Measurements from ENCODE around the gene CPXM2.

The CPXM2 gene

GRCh38 chr10:123865880-123866279 is 25.7 kb downstream of the CPXM2 start:
- Histone ChIP-seq H3K9me3 (ENCODE audit: low read length) (no peaks in the 10 kb centered on the region), H3K27ac (ENCODE audit: low read depth, low read length) (peak overlapping the region; percentile 94), H3K27me3 (ENCODE audit: control insufficient read depth in 1 of 2, insufficient read depth in 2 of 2, low read length in 2 of 2) (no peaks in the 10 kb centered on the region), H3K36me3 (ENCODE audit: insufficient read depth, low read length) (peaks cover 10% of the 10 kb centered on the region), H3K9ac (ENCODE audit: low read length) (peak overlapping the region; percentile 47), H3K4me3 (ENCODE audit: low read depth in 1 of 2, low read length in 2 of 2) (no peak overlapping the region), H3K4me1 (ENCODE audit: insufficient read depth, low read length) (peaks cover 92% of the 10 kb centered on the region)

DNA sequence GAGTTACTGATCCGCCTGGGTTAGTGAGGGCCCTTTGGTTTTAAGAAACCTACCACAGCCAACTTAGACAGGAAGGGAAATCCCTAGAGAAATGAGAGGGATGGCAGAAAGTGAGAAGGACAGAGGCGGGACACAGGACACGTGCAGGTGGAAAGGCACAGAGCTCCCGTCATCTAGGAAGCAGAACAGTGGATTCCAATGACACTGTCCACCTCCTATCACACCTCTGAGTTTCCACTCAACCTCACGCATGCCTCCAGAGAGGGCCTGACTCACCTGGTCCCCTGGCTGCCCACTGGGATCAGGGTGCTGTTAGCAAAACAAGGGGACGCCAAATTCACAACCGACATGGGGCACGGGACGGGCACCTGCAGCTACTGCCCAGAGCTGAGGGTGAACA is 26.3 kb downstream of the CPXM2 start:
- peak overlapping the region; percentile 47 for H3K9ac ChIP-seq (ENCODE audit: low read length)
- H3K9me3 ChIP-seq (ENCODE audit: low read length): no peaks in the 10 kb centered on the region
- peak overlapping the region; percentile 94 for H3K27ac ChIP-seq (ENCODE audit: low read depth, low read length)
- no peaks in the 10 kb centered on the region for H3K27me3 ChIP-seq (ENCODE audit: control insufficient read depth in 1 of 2, insufficient read depth in 2 of 2, low read length in 2 of 2)
- H3K36me3 ChIP-seq (ENCODE audit: insufficient read depth, low read length): peaks cover 13% of the 10 kb centered on the region
- H3K4me3 ChIP-seq (ENCODE audit: low read depth in 1 of 2, low read length in 2 of 2): no peak overlapping the region
- peaks cover 91% of the 10 kb centered on the region for H3K4me1 ChIP-seq (ENCODE audit: insufficient read depth, low read length)

DNA sequence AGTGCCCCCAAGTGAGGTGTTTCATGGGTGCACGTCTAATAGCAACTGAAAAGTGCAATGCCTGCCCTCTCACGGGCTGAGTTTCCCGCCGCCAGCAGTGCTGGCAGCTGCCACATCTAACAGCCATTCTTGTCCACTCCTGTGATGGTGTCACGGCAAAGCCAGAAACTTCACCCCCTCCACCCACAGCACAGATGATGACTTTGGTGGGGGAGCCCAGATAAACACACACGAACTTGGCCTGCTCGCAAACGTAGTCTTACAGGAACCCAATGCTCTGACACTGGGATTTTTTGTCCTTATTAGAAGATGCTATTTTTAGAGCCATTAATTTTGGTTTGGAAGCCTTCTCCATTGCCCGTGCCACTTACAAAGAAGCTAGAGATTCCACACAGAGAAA is 26.7 kb downstream of the CPXM2 start:
- no peaks in the 10 kb centered on the region for H3K9me3 ChIP-seq (ENCODE audit: low read length)
- peak overlapping the region; percentile 47 for H3K9ac ChIP-seq (ENCODE audit: low read length)
- peaks cover 15% of the 10 kb centered on the region for H3K36me3 ChIP-seq (ENCODE audit: insufficient read depth, low read length)
- no peaks in the 10 kb centered on the region for H3K27me3 ChIP-seq (ENCODE audit: control insufficient read depth in 1 of 2, insufficient read depth in 2 of 2, low read length in 2 of 2)
- H3K4me3 ChIP-seq (ENCODE audit: low read depth in 1 of 2, low read length in 2 of 2): no peak overlapping the region
- peaks cover 92% of the 10 kb centered on the region for H3K4me1 ChIP-seq (ENCODE audit: insufficient read depth, low read length)
- H3K27ac ChIP-seq (ENCODE audit: low read depth, low read length): peak overlapping the region; percentile 94

GRCh38 chr10:123863721-123864482 is 27.7 kb downstream of the CPXM2 start:
- Histone ChIP-seq H3K9me3 (ENCODE audit: low read length) (no peaks in the 10 kb centered on the region), H3K27me3 (ENCODE audit: control insufficient read depth in 1 of 2, insufficient read depth in 2 of 2, low read length in 2 of 2) (no peaks in the 10 kb centered on the region), H3K9ac (ENCODE audit: low read length) (no peak overlapping the region), H3K36me3 (ENCODE audit: insufficient read depth, low read length) (peaks cover 15% of the 10 kb centered on the region), H3K4me3 (ENCODE audit: low read depth in 1 of 2, low read length in 2 of 2) (no peak overlapping the region), H3K4me1 (ENCODE audit: insufficient read depth, low read length) (peaks cover 92% of the 10 kb centered on the region), H3K27ac (ENCODE audit: low read depth, low read length) (peak overlapping the region; percentile 94)

DNA sequence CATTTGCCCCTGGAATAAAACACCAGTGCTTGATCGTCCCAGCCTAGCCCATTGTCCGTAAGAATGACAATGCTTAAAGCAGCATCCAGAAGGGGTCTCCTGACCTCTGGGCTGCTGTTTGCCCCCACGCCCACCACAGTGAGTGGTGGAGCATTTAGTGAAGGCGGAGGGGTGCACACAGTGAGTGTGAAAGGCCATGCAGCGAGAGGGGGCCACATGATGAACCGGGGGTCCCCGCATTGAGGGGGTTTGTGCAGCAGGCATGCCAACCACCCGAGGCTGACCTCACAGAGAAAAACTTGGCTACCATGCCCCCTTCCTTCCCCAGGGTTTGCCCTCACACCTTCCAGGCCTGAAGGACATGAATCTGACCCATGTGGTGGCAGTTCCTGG is 28.4 kb downstream of the CPXM2 start:
- peaks cover 15% of the 10 kb centered on the region for H3K36me3 ChIP-seq (ENCODE audit: insufficient read depth, low read length)
- no peak overlapping the region for H3K9ac ChIP-seq (ENCODE audit: low read length)
- H3K4me1 ChIP-seq (ENCODE audit: insufficient read depth, low read length): peaks cover 92% of the 10 kb centered on the region
- peak overlapping the region; percentile 94 for H3K27ac ChIP-seq (ENCODE audit: low read depth, low read length)
- no peak overlapping the region for H3K4me3 ChIP-seq (ENCODE audit: low read depth in 1 of 2, low read length in 2 of 2)
- H3K9me3 ChIP-seq (ENCODE audit: low read length): no peaks in the 10 kb centered on the region
- H3K27me3 ChIP-seq (ENCODE audit: control insufficient read depth in 1 of 2, insufficient read depth in 2 of 2, low read length in 2 of 2): no peaks in the 10 kb centered on the region

DNA sequence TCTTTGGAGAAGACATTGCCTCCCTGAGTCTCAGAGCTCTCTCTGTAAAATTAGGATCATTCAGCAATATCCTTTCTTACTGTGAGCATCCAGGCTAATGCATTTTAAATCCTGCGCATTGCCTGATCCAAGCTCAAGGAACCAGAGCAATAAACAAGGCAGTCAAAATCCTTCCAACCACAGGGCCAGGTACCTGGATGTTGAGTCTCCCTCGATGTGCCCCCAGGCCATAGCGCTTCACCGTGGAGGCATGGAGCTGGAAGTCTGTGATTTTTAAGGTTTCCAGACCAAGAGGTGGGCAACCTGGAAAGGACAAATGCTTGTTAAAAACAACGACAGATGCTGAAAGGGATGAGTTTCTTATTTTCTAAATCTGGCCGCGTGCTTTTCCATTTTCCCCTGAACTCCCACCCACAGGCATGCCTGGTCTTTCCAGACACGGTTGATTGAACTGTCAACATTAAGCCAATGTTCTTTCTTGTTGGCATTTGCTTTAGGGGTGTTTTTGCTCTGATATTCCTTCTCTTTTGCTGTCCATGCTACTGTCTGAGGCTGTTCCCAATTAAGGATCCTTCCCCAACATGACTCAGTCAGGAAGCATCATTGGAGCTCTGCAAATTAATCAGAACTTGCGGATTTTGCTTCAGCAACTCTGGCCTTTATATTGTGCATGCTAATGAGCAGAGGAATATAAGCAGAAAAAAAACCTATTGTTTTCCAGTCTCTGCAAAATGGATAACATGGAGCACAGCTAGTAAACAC is 29.0 kb downstream of the CPXM2 start:
- no peaks in the 10 kb centered on the region for H3K9me3 ChIP-seq (ENCODE audit: low read length)
- no peaks in the 10 kb centered on the region for H3K27me3 ChIP-seq (ENCODE audit: control insufficient read depth in 1 of 2, insufficient read depth in 2 of 2, low read length in 2 of 2)
- peaks cover 88% of the 10 kb centered on the region for H3K4me1 ChIP-seq (ENCODE audit: insufficient read depth, low read length)
- H3K9ac ChIP-seq (ENCODE audit: low read length): no peak overlapping the region
- H3K4me3 ChIP-seq (ENCODE audit: low read depth in 1 of 2, low read length in 2 of 2): no peak overlapping the region
- H3K36me3 ChIP-seq (ENCODE audit: insufficient read depth, low read length): peaks cover 15% of the 10 kb centered on the region
- peak overlapping the region; percentile 94 for H3K27ac ChIP-seq (ENCODE audit: low read depth, low read length)

DNA sequence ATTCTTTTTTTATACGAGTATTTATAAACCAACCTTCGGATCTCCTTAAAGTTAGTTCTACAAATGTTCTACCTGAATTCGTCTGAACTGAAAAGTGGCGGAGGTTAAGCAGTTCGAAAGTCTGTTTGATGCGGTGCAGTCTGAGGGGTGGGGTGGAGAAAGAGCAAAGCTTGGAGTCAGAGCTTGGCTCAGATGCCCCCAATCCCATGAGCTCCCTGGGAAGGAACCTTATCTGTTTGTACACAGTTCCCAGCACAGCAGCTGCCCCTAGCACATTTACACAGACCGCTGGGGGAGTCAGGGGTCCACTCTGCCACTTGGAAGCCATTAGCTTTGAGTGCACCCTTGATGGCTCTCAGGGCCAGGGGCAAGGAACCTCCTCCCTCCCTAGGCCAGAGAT is 30.8 kb downstream of the CPXM2 start:
- Histone ChIP-seq H3K36me3 (ENCODE audit: insufficient read depth, low read length) (peaks cover 15% of the 10 kb centered on the region), H3K4me3 (ENCODE audit: low read depth in 1 of 2, low read length in 2 of 2) (no peak overlapping the region), H3K27me3 (ENCODE audit: control insufficient read depth in 1 of 2, insufficient read depth in 2 of 2, low read length in 2 of 2) (no peaks in the 10 kb centered on the region), H3K9ac (ENCODE audit: low read length) (no peak overlapping the region), H3K27ac (ENCODE audit: low read depth, low read length) (peak overlapping the region; percentile 52), H3K9me3 (ENCODE audit: low read length) (no peaks in the 10 kb centered on the region), H3K4me1 (ENCODE audit: insufficient read depth, low read length) (peaks cover 80% of the 10 kb centered on the region)

- peaks cover 15% of the 10 kb centered on the region for H3K36me3 ChIP-seq (ENCODE audit: insufficient read depth, low read length)
- H3K27ac ChIP-seq (ENCODE audit: low read depth, low read length): peak overlapping the region; percentile 62
- H3K27me3 ChIP-seq (ENCODE audit: control insufficient read depth in 1 of 2, insufficient read depth in 2 of 2, low read length in 2 of 2): no peaks in the 10 kb centered on the region
- H3K4me3 ChIP-seq (ENCODE audit: low read depth in 1 of 2, low read length in 2 of 2): no peak overlapping the region
- no peak overlapping the region for H3K9ac ChIP-seq (ENCODE audit: low read length)
- H3K9me3 ChIP-seq (ENCODE audit: low read length): no peaks in the 10 kb centered on the region
- peaks cover 80% of the 10 kb centered on the region for H3K4me1 ChIP-seq (ENCODE audit: insufficient read depth, low read length)
Measured at GRCh38 chr10:123860209-123860608, 31.4 kb downstream of the CPXM2 start.

DNA sequence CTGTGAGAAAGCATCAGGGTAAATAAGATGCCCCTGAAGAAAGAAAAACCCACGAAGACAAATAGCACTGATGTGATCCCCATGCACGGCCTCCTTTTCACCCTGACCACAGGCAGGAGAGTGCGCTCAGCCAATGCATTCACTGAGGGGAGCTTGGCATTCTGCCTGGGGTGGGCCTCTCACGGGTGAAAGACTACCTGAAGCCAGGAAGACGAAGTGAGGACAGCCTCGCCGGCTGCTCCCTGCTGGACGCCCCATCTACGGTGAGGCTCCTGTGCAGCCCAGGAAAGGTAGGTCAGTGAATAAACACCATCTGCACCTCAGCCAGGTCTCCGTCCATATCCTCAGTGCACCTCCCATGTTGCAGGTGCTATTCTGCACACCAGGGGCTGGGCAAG is 32.0 kb downstream of the CPXM2 start:
- Histone ChIP-seq H3K4me1 (ENCODE audit: insufficient read depth, low read length) (peaks cover 78% of the 10 kb centered on the region), H3K27ac (ENCODE audit: low read depth, low read length) (peak overlapping the region; percentile 62)

DNA sequence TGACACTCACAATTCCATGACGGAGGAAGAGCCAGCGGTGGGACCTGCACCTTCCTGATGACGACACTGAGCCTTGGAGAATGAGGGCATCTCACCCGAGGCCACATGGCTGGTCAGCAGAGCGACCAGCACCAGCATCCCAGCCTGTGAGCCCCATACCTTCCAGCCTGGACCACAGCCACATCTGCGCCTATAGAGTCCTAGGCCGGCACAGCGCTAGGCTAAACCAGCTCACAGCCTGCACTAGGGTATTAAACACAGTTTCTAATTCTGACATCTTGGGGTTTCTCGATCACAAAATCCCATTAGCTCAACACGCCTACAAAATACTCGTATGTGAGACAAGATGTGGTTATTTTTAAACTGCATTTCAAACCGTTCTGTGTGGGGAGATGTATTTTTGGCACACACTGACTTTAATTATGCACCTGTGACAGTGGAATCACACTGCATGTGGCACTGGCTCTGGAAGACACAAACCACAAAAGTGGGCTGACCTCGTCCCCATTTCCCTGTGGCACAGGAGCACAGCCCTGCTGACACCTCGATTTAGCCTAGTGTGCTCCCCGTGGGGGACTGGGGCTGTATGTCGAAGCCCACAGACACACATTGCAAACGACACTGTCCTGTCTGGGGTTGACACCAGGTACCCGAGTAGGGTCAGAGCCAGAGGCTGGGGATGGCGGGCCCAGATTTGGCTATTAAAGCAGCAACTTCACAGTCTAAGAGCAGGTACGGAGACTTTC is 32.5 kb downstream of the CPXM2 start:
- Histone ChIP-seq H3K36me3 (ENCODE audit: insufficient read depth, low read length) (peaks cover 15% of the 10 kb centered on the region), H3K9ac (ENCODE audit: low read length) (no peak overlapping the region), H3K4me3 (ENCODE audit: low read depth in 1 of 2, low read length in 2 of 2) (no peak overlapping the region), H3K27me3 (ENCODE audit: control insufficient read depth in 1 of 2, insufficient read depth in 2 of 2, low read length in 2 of 2) (no peaks in the 10 kb centered on the region), H3K9me3 (ENCODE audit: low read length) (no peaks in the 10 kb centered on the region), H3K4me1 (ENCODE audit: insufficient read depth, low read length) (peaks cover 72% of the 10 kb centered on the region), H3K27ac (ENCODE audit: low read depth, low read length) (peak overlapping the region; percentile 62)

More for the DNA sequence above, 32.0 kb downstream of the CPXM2 start:
- H3K36me3 ChIP-seq (ENCODE audit: insufficient read depth, low read length): peaks cover 15% of the 10 kb centered on the region
- no peaks in the 10 kb centered on the region for H3K27me3 ChIP-seq (ENCODE audit: control insufficient read depth in 1 of 2, insufficient read depth in 2 of 2, low read length in 2 of 2)
- H3K9me3 ChIP-seq (ENCODE audit: low read length): no peaks in the 10 kb centered on the region
- H3K4me3 ChIP-seq (ENCODE audit: low read depth in 1 of 2, low read length in 2 of 2): no peak overlapping the region
- H3K9ac ChIP-seq (ENCODE audit: low read length): no peak overlapping the region

DNA sequence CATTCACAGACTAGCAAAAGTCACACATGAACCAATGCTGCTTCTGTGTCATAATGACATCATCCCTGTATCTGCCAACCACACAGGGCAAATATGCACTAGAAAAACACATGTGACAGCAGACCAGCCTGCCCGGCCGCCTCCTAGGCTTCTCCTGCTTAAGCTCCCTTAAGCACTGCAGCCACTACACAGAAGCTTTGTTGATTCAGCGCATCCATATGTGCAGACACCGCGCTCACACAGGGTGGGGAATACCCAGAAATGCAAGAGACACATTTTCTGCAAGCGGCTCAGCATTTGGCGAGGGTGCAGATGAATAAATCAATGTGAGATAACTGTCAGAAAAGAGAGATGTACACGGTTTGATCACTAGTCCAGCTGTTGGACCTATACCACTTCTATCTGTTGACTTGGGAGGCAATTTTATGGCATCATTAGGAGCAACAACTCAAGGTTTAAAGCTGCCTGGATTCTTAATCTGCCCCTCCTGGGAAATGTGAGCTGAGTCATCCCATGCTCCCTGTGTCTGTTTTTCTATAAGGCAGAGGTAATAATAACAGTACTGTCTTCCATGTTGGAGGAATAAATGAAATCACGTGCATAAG is 33.4 kb downstream of the CPXM2 start:
- H3K27ac ChIP-seq (ENCODE audit: low read depth, low read length): peak overlapping the region; percentile 62
- no peak overlapping the region for H3K4me3 ChIP-seq (ENCODE audit: low read depth in 1 of 2, low read length in 2 of 2)
- H3K9ac ChIP-seq (ENCODE audit: low read length): no peak overlapping the region
- H3K9me3 ChIP-seq (ENCODE audit: low read length): no peaks in the 10 kb centered on the region
- H3K36me3 ChIP-seq (ENCODE audit: insufficient read depth, low read length): peaks cover 15% of the 10 kb centered on the region
- no peaks in the 10 kb centered on the region for H3K27me3 ChIP-seq (ENCODE audit: control insufficient read depth in 1 of 2, insufficient read depth in 2 of 2, low read length in 2 of 2)
- H3K4me1 ChIP-seq (ENCODE audit: insufficient read depth, low read length): peaks cover 63% of the 10 kb centered on the region
